Gastroesophageal sphincter (tissue), 3 donors: ENCODE results near the gene GPX7.

ENCODE experiments used
- POLR2A ChIP-seq, 2 donors: fragments of 450-650 bp; IDR thresholded peaks; one replicate each; pipeline ENCODE4 v1.6.1; 2017; ENCODE audit warnings: antibody characterized with exemption in 2 of 2, mild to moderate bottlenecking in 2 of 2, moderate library complexity in 1 of 2
- TF ChIP-seq, protein P1 (sequence below), 4 experiments: fragments of 200-600 bp in 2 of 4; fragments of 450-650 bp in 2 of 4; sonication (generic) in 1 of 4; IDR thresholded peaks; one replicate each; pipeline ENCODE4 v1.5.1; 2017 to 2019; ENCODE audit warnings: antibody characterized with exemption in 4 of 4, mild to moderate bottlenecking in 2 of 4, moderate library complexity in 2 of 4

- TF ChIP-seq, protein P1, sequence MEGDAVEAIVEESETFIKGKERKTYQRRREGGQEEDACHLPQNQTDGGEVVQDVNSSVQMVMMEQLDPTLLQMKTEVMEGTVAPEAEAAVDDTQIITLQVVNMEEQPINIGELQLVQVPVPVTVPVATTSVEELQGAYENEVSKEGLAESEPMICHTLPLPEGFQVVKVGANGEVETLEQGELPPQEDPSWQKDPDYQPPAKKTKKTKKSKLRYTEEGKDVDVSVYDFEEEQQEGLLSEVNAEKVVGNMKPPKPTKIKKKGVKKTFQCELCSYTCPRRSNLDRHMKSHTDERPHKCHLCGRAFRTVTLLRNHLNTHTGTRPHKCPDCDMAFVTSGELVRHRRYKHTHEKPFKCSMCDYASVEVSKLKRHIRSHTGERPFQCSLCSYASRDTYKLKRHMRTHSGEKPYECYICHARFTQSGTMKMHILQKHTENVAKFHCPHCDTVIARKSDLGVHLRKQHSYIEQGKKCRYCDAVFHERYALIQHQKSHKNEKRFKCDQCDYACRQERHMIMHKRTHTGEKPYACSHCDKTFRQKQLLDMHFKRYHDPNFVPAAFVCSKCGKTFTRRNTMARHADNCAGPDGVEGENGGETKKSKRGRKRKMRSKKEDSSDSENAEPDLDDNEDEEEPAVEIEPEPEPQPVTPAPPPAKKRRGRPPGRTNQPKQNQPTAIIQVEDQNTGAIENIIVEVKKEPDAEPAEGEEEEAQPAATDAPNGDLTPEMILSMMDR (IDR thresholded peaks at IDR 0.05) = no peak
- TF ChIP-seq POLR2A (IDR thresholded peaks at IDR 0.05) = peak; percentile 39 to 42
Observed at GRCh38 chr1:52553362-52554266, 48.6 kb upstream of the GPX7 start.
